Transverse colon (tissue), 4 donors: ENCODE results near the gene SH2D4B.

Experiments
- CTCF ChIP-seq, 5 experiments: fragments of 200-600 bp in 3 of 5; fragments of 450-650 bp in 2 of 5; sonication (generic) in 3 of 5; IDR thresholded peaks; 1 replicate in 2 of 5; 2 replicates in 3 of 5; pipeline ENCODE4 v1.5.1; 2016 to 2017; ENCODE audit warnings: antibody characterized with exemption in 5 of 5, inconsistent platforms in 3 of 5, mild to moderate bottlenecking in 2 of 5, moderate library complexity in 1 of 5
- EP300 ChIP-seq: sonication (generic); formaldehyde crosslinking; IDR thresholded peaks from one replicate; pipeline ENCODE4 v1.6.1; 2017; ENCODE audit warnings: antibody characterized with exemption, low read depth
- POLR2A ChIP-seq: fragments of 450-650 bp; IDR thresholded peaks from one replicate; pipeline ENCODE4 v1.6.1; 2016; ENCODE audit warnings: antibody characterized with exemption, mild to moderate bottlenecking, moderate library complexity
- POLR2AphosphoS5 ChIP-seq, 3 donors: sonication (generic); formaldehyde crosslinking; IDR thresholded peaks; one replicate each; pipeline ENCODE4 v1.6.1; 2016; ENCODE audit warnings: antibody characterized with exemption in 3 of 3

GRCh38 chr10:80509403-80510161 lies 28.1 kb upstream of the SH2D4B start:
- TF ChIP-seq CTCF (IDR thresholded peaks at IDR 0.05), result no peak
- TF ChIP-seq POLR2A, result no peak
- no peak for TF ChIP-seq POLR2AphosphoS5 (IDR thresholded peaks at IDR 0.05)
- no peak for TF ChIP-seq EP300
